NCI-H82 treated with DMSO at 0.1 percent for 48 hours (cell line): ENCODE measurements around the gene RASGEF1B.

Experiments used
- DNase-seq: peaks from one replicate; lab custom pipeline; 2025; ENCODE audit not compliant: unreplicated experiment; lab: John Stamatoyannopoulos, UW

RASGEF1B gene

DNA sequence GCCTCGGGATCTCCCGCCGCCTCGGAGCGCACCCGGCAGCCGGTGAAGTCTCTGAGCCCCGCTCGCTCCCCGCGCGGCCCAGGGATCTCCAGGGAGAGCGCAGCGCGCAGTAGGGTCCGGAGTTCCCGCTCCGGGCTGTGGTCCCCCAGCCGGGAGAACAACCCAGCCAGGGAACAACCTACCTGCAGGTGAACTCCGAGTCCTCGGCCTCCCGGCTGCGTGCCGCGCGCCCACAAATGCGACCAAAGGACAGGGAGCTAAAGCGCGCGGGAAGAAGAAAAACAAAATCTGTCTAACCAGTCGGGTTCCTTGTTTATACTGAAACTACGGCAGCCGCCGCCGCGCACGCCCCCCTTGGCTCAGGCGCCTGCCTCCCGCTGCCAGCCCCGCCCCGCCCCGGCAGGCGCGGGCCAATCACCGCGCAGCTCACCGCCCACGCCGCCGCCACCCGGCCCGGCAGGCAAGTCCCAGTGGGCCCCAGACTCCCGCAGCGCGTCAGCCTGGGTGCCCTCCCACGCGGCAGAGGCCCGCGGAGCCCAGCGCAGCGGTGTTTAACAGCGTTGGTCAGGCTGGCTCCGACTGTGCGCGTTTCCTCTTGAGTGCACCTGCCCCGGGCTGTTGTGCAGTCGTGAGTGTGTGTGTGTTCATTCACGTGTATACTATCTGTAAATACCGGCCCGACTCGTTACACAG is at the start of gene RASGEF1B:
Gene RASGEF1B (minus strand): TSS at position 320 of the 693 bp plus-strand sequence. CDS start 12,399 bp downstream, outside the sequence.
- peak; percentile 59 for DNase-seq

DNA sequence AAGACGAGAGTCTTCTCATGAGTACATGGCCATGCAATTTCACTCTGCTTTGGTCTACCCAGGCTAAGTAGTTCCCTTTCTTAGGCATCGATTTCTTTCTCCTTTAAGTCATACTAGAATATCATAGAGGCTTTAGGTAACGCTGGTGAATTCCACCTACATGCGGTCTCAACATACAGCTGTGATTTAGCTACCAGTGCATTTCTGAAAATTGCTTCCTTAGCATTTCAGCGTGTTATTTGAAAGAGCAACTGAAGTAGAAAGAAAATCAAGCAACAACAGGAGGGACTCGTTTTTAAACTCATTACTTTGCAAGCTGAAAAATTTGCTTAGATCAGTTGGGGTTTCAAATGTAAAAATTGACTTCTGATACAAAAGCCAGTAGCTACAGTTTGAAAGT is 48.1 kb upstream of the RASGEF1B start:
- no peak for DNase-seq

DNA sequence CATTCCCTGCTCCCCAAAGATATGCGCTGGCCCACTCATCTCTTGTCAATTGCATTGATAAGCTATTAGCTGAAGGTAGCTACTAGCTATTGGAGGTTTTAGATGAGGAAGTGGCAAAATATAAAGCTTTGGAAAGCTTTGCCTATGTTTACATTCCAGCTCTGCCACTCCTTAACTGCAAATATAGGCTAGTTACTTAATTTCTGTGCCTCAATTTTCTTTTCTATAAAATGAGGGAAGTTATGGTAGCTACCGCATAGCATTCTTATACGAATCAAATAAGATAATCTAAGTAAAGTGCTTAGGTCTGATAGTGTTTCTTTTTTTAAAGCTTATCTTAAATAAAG is 47.7 kb upstream of the RASGEF1B start:
- no peak for DNase-seq

DNA sequence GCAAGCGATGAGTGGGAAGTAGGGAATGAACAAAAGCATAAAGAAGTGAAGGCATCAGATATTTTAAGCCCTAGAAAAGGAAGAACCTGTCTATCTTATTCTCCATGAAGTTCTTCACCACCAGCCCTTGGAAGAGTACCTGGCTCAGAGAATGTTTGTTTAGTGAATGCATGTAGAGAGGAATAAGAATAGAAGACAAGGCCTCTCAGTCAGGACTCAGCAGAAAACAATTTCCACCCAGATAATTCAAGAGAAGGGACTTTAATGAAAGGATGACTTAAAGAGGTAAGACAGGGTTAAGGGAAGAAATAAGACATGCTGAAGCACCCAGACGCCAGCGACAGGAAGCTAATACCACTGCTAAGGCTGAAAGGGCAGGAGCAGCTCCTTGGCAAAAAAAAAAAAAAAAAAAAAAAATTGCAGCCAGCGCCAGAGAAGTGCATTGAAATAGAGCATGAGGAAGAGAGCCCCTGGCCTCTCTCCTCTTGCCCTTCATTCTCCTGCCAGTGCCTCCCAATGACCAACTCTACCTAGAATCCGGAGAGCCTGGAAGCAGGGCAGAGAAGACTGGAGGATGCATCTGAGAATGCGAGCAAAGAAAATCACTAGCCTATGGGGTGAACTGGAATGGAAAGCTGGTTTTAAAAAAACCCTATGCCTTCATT is 47.2 kb upstream of the RASGEF1B start:
- no peak for DNase-seq

DNA sequence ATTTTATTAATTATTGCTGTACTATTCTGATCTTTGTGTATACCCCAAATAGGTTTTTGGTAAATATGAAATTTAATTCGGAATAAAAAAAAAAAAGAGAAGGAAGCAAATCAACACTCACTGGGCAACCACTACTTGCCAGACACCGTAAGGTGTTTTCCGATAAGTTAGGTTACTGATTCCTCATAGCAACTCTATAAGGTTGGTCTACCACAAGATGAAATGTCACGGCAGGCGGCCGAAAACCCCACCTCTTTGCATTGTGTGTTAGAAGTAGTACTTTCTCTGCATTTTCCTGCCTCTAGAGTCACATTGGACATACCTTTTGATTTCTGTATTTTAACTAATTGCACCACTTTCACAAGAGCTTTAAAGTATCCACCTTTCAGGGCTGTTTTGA is 44.5 kb upstream of the RASGEF1B start:
- DNase-seq = no peak

DNA sequence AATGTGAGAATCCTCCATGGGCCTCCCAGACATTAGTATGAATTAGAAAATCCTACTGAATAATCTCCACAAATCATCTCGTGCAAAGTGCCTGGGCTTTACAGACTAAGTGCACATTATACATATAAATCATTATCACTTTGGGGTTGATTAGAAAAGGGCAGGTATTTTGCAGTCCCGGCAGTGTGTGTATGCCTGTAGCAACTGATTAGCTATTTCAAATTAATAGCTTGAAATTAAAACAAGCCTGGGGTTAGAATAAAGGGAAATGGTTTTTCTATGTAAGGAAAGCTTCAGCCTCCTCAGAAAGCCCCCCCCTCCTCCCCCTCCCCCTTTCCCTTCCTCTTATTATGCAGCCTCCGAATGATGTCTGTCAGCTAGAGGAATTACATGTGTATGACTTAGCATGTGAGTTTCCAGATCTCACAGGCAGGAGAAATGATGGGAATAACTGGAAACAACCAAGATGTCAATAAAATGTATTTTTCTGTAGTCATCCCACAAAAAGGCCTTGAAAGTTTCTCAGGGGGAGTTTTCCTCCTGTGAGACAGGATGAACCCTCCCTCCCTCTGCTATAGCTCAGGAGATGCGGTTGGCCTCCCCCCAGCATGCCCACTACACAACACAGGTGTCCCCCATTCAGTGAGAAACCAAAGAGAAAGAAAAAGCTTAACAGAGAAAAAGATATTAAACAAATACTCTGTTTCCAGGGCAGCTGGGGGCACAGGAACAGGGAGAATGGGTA is 41.2 kb upstream of the RASGEF1B start:
- no peak for DNase-seq

DNA sequence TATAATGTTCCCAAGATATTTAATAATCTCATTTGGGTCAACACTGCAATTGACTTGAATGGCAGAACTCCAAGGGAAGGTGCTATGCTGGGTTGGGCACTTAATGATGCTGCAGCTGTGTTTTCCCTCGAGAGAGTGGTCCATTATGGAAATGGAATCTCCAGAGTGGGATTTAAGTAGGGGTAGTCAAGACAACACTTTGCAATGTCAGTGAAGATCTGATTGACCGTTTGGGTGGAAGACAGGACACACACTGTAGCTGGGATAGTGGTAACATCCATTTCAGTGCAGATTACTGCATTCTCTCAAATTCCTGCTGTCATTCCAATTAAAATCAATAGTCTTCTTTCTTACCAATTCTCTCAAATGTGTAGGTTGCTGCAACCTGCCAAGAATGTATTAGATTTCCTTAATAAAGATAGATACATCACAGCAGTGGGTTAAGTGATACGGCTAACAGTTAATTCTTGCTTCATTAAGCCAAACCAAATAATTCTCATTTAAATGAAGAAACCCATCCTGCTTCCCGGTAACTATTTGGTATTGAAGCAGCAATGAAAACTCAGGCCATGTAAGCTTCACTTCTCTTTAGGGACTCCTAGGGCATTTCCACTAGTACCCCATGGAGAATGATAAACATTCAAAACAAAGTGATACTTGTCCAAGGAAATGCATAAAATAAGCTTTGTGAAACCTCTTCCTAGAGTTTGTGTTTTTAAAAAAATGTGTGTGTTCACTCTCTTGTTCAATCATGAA is 40.5 kb upstream of the RASGEF1B start:
- no peak for DNase-seq

DNA sequence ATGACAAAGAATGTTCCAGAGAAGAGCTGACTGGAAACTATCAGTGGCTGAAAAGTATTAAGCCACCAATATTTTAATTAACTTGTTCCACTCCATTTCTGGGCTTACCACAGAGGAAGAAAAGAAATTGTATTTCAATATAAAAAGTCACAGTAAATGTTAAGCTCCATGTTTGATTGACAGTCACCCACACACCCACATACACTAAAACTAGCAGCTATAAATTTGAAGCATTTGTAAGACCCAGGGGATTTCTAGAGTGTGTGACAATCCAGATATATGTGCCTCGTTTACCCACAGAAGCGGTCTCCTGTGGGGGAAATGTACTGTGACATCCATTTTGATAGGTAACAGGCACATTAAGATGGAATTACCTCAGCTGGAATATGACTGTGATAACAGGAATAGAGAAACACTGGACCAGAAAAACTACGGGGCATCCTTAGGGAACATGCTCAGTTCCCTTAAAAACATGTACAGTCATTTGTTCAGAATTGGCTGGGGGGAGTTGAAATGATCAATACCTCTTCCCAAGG is 39.0 kb upstream of the RASGEF1B start:
- DNase-seq = no peak

DNA sequence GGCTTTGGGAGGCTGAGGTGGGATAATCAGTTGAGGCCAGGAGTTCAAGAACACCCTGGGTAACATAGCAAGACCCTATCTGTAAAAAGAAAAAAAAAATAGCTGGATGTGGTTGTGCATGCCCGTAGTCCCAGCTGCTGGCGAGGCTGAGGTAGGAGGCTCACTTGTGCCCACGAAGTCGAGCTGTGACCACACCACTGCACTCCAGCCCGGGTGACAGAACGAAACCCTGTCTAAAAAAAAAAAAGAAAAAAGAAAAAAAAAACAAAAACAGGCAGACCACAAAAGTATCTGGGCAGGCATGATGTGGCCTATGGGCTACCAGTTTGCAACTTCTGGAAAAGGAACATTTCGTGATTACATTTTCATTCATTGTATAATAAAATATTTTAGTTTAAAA is 38.1 kb upstream of the RASGEF1B start:
- no peak for DNase-seq

DNA sequence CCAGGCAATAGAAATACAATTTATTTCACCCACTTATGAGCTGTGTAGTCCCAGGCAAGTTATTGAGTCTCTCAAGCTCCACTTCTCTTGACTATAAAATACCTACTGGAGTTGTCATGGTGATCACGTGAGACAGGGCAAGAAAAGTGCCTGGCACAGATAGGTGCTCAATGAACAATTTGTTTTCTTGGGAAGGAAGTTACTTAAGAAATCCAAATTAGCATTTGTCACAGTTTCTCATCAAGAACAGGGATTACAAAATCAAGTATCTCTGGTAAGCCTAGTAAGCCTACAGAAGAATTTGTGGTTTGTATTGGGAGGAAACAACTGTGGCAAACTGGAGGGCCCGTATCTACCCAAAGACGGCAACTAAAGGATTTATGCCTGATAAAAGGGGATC is 37.5 kb upstream of the RASGEF1B start:
- no peak for DNase-seq

DNA sequence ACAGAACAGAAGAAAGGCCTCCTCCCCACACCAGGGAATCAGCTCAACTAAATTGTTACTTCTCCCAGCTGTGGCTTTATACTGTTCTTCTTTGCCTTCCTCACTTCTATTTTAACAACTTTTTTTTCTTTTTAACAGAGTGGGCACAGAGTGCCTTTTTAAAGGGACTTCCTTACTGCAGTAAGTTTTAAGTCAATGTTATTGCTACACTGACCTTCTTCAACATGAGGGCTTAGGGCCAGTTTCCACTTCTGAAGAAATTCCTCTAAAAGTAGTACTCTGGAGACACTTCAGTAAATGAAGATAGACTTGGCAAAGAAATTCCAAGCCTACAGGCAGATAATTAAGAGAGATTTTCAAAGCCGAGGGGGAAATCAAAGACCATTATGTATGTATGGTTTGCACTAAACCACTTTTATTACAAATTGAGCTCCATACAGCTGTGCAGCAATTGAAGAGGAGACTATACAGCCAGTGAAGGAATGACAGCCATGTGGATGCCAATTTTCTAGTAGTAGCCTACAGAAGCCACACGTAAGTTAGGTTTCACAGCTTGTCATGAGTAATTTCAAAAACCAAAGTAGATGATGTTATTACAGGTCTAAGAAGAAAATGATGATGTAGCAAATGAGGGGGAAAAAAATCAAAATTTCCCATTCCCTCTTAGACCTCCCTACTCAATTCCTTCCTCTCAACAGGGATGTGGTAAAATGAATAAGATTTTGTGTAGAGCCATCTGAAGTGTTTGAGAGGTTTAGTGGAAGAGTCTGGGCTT is 36.9 kb upstream of the RASGEF1B start:
- DNase-seq = no peak

DNA sequence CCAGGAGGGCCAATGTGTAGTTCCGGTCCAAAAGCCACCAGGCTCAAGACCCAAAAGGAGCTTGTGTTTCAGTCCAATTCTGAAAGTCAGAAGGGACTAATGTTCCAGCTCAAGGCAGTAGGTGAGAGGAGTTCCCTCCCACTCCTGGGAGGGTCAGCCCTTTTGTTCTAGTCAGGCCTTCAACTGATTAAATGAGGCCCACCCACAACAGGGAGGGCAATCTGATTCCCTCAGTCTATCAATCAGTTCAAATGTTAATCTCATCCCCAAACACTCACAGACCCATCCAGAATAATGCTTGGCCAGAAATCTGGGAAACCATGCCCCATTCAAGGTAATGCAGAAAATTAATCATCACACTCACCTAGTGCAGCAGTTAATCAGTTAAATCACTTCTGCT is 35.8 kb upstream of the RASGEF1B start:
- DNase-seq = no peak

DNA sequence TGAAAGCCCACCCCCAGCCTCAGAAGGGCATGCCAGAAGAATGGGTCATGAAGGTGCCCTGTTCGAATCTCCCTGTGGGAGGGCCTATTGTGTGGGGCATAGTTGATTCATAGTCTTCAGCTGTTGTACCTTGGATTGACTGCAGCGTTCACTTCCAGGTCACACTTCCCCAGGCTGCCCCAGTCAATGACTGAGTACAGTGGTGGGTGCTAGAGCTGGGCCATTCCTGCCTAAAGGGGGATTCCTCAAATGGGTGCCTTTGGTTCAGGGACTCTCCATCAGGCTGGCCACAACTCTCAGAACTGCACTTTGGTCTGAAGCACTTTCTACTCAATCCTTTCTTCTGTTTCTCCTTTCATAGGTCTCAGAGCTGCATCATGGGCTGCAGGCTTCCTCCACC is 35.0 kb upstream of the RASGEF1B start:
- no peak for DNase-seq

DNA sequence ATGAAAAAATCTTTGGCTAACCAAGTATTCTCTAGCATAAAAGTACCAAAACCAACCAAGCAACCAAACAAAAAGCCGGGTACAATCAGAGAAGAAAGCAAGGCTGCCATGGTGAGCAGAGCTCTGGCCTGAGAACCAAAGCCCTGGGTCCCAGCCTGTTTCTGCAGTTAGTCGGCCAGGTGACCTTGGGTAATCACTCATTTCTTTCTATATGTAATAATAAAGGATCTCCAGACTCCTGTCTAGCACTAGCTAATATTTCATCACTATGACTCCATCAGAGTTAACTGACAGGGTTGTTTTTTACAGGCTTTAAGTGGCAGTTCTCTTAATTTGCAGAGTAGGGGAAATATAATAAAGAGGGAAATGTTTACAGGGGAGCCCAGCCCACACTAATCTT is 34.0 kb upstream of the RASGEF1B start:
- DNase-seq = no peak

DNA sequence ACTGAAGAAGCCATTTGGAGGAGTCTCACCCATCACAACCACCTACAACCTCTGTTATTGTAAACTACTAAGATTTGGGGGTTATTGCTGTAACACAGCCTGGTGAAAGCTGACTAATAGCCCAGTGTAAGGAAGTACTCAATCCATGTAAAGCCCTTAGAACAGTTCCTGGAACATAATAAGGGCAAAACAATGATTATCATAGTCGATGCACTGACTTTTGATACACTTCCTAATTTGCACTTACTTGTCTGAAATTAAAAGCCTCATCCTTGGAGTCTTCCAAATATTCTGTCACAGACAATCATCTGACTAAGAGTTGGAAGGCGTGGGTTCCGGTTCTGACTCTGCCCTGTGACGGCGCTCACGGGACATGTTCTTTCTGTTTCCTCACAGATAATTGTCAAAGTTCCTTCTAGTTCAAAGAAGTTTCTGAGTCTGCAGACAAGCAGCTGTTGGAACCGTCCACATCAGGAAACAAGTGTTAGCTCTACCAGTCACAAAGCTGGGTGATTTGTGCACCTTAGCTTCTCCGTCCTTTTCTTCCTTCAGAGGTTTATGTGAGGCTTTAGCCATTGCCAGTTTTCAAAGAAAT is 33.4 kb upstream of the RASGEF1B start:
- no peak for DNase-seq

DNA sequence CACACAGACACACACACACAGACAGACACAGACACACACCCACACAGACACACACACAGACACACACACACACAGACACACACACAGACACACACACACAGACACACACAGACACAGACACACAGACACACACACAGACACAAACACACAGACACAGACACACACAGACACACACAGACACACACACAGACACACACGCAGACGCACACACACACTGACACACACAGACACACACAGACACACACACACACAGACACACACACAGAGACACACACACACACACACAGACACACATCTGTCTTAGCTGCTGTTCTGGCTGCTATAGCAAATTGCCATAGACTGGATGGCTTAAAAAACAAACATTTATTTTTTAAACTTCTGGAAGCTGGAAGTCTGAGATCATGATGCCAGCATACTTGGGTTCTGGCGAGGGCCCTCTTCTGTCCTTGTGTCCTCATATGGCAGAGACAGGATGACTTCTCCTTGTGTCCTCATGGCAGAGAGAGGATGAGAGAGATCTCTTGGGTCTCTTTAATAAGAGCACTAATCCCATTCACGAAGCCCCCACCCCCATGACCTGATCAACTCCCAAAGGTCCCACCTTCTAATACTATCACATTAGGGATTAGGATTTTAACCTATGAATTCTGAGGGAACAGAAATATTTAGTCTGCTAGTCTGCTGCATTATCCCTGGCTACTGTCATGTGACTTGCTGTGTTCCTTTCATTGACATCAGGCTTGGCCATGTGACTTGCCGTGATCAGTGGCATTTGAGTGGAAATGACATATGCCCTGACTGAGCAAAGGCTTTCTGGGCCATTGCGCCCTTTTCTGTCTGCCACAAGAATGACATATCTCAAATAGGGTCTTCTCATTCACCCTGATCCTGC is 32.7 kb upstream of the RASGEF1B start:
- peak; percentile 68 for DNase-seq

DNA sequence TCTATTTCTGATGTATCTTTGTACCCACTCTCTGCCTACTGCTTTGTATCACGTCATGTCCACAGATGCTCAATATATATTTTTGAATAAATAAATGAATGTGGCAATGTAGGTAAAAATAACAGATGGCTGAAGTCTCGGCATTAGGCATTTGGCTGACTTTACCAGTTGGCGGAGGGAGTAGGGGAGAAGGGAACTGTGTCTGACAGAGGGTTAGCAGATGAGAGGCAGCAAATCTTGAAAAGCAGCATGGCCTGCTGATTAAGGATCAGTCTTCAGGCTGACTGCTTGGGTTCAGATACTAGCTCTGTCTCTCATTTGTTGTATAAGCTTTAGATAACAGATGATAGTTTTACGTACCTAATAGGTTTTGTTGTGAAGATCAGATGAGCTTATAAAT is 31.9 kb upstream of the RASGEF1B start:
- peak; percentile 53 for DNase-seq

DNA sequence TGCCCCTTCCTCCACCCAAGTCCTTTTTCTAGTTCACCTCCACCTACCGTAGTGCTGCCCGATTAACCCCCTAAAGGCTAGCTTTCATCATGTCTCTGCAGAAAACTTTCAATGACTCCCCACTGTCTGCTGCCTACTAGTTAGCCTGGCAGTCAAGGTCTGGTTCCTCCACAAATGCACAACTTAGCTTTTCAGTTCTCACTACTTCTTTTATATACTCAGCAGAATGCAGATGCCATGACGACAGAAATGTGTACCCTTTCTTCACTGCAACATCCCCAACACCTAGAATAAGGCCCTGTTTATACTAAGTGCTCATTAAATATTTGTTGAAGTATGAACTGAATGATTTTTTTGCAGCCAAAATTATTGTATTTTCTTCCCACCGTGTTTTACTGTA is 30.9 kb upstream of the RASGEF1B start:
- DNase-seq = no peak

DNA sequence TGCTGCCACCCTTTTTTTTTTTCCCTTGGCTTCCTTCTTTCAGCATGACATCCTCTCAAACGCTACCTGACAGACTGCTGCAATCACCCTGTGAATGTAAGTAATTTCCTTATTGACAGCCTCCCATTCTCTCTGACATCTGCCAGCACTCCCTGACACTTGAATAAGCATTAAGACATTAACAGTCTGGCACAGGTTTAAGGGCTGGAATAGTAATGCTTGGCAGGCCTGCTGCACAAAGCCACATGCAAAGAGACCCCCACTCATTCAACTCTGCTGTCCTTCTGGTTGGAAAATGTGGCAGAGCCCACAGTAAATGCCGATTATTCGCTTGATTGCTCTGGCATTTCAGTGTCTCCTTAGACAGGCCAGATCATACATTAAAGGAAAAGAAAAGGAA is 28.1 kb upstream of the RASGEF1B start:
- DNase-seq = peak; percentile 74
